Chondrocyte (in vitro differentiated cells): ENCODE results near the gene ARHGAP44. TPM values are rescaled to one million over a fixed set of nuclear protein-coding genes. Genes with fewer than 3 reads are reported as not detected.

Experiments
- DNase-seq: peaks from one replicate; pipeline ENCODE4 v3.0.0; 2021; ENCODE audit warnings: mixed read lengths, low spot score
- H3K27ac Mint-ChIP-seq: one replicate; pipeline ENCODE4 v1.8.0; 2021; ENCODE audit warnings: mild to moderate bottlenecking, moderate library complexity, mixed read lengths; ENCODE audit not compliant: unreplicated experiment
- H3K27me3 Mint-ChIP-seq: 2 replicates; pipeline ENCODE4 v1.8.0; 2021; ENCODE audit warnings: low read depth, mixed read lengths
- H3K36me3 Mint-ChIP-seq: 2 replicates; pipeline ENCODE4 v1.8.0; 2021; ENCODE audit warnings: low read depth, mixed read lengths
- H3K4me1 Mint-ChIP-seq: 2 replicates; pipeline ENCODE4 v1.8.0; 2021; ENCODE audit warnings: low read depth, mild to moderate bottlenecking, mixed read lengths
- H3K4me3 Mint-ChIP-seq: one replicate; pipeline ENCODE4 v1.8.0; 2021; ENCODE audit warnings: mild to moderate bottlenecking, moderate library complexity, mixed read lengths; ENCODE audit not compliant: unreplicated experiment
- H3K9me3 Mint-ChIP-seq: 2 replicates; pipeline ENCODE4 v1.8.0; 2021; ENCODE audit warnings: low read depth, mixed read lengths
- total RNA-seq: library from RNA; stranded (reverse); gene quantifications from 3 replicates; pipeline ENCODE4 v1.2.1, GENCODE V29; 2021
- TF ChIP-seq, protein P1 (sequence below): fragments of 200-600 bp; sonication (generic); IDR thresholded peaks from 2 replicates; pipeline ENCODE4 v1.5.0; 2021; ENCODE audit warnings: antibody characterized with exemption, mild to moderate bottlenecking, moderate library complexity

ARHGAP44 gene
- total RNA-seq, 1 donor from 2014 or later = 5.7 TPM

DNA sequence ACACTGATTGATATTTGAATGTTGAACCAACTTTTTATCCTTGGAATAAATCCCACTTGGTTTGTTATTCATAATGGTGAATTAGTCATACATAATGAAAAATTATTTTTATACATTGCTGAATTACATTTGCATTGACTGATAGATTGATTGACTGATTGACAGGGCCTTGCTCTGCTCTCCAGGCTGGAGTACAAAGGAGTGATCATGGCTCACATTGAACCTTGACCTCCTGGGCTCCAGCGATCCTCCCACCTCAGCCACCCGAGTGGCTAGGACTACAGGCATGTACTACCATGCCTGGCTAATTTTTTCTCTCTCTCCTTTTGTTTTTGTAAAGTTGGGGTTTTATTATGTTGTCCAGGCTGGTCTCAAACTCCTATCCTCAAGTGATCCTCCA, 97.8 kb downstream of the ARHGAP44 start:
- TF ChIP-seq, protein P1, sequence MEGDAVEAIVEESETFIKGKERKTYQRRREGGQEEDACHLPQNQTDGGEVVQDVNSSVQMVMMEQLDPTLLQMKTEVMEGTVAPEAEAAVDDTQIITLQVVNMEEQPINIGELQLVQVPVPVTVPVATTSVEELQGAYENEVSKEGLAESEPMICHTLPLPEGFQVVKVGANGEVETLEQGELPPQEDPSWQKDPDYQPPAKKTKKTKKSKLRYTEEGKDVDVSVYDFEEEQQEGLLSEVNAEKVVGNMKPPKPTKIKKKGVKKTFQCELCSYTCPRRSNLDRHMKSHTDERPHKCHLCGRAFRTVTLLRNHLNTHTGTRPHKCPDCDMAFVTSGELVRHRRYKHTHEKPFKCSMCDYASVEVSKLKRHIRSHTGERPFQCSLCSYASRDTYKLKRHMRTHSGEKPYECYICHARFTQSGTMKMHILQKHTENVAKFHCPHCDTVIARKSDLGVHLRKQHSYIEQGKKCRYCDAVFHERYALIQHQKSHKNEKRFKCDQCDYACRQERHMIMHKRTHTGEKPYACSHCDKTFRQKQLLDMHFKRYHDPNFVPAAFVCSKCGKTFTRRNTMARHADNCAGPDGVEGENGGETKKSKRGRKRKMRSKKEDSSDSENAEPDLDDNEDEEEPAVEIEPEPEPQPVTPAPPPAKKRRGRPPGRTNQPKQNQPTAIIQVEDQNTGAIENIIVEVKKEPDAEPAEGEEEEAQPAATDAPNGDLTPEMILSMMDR = no peak
- no peak overlapping the region for H3K4me3 Mint-ChIP-seq
- H3K4me1 Mint-ChIP-seq = no peaks in the 10 kb centered on the region
- H3K9me3 Mint-ChIP-seq = peaks cover 7% of the 10 kb centered on the region
- H3K36me3 Mint-ChIP-seq = peaks cover 2% of the 10 kb centered on the region
- no peak for DNase-seq
- no peaks in the 10 kb centered on the region for H3K27me3 Mint-ChIP-seq
- H3K27ac Mint-ChIP-seq = no peak overlapping the region

DNA sequence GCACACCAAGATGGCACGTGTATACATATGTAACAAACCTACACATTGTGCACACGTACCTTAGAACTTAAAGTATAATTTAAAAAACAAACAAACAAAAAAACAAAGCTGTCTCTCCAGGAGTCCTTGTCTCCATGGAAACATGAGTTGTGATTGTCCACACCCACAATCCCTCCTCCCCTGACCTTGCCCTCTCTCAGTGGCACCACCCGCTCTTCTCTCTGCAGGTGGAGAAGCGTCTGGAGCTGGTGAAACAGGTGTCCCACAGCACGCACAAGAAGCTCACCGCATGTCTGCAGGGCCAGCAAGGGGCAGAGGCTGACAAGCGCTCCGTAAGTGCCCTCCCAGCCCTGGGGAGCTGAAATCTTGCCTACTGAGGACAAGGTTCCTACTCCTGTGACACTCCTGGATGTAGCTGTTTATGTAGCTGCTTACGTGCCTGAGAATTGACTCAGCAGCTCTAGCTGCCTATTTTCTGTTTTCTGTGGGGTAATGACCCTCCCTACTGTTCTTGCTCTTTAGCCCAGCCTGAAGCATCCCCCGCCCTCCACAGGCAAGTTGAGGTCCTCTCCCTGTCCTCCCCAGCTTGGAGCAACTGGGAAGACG, 107.0 kb downstream of the ARHGAP44 start:
- no peak overlapping the region for H3K4me3 Mint-ChIP-seq
- peaks cover 11% of the 10 kb centered on the region for H3K36me3 Mint-ChIP-seq
- no peak for DNase-seq
- peaks cover 24% of the 10 kb centered on the region for H3K9me3 Mint-ChIP-seq
- H3K4me1 Mint-ChIP-seq = no peaks in the 10 kb centered on the region
- TF ChIP-seq, protein P1 = no peak
- H3K27ac Mint-ChIP-seq = no peak overlapping the region
- peaks cover 2% of the 10 kb centered on the region for H3K27me3 Mint-ChIP-seq

DNA sequence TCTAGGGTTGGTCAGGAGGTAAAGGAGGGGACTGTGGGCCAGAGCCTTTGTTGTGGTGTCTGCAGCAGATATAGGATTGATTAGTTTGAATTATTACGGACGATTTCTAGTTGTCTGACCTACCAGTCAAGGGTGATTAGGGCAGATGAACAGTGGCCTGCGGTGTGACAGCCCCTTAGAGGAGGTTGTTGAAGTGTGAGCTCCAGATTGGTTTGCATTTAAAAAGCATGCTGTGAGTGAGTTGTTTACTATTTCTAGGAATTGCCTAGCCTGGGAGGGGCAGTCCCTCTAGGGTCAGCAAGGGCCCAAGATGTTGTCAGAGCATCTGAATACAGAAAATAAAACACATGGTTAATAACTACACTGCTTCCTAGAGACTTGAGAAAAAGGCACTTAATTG, 108.8 kb downstream of the ARHGAP44 start:
- H3K27ac Mint-ChIP-seq = no peak overlapping the region
- peaks cover 16% of the 10 kb centered on the region for H3K9me3 Mint-ChIP-seq
- no peak overlapping the region for H3K4me3 Mint-ChIP-seq
- TF ChIP-seq, protein P1 = no peak
- H3K4me1 Mint-ChIP-seq = no peaks in the 10 kb centered on the region
- H3K36me3 Mint-ChIP-seq = peaks cover 10% of the 10 kb centered on the region
- peaks cover 2% of the 10 kb centered on the region for H3K27me3 Mint-ChIP-seq
- DNase-seq = no peak

DNA sequence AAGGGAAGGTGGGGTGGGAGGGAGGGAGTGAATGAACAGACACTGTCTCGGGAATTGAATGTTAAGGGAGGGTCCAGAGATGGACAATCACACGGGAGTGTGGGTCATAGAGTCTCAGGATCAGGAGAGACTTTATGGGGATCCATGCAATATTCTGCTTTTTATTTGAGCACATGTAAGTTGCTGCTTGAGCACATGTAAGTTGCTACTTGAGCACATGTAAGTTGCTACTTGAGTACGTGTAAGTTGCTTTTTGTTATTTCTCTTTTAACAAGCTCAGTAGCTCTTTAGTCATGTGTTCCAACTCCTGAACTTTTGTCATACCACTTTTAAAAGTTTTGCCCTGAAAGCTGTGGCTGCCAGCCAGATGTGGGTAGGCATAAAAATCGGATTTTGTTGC, 110.3 kb downstream of the ARHGAP44 start:
- peaks cover 13% of the 10 kb centered on the region for H3K36me3 Mint-ChIP-seq
- H3K9me3 Mint-ChIP-seq = peaks cover 16% of the 10 kb centered on the region
- no peak overlapping the region for H3K4me3 Mint-ChIP-seq
- H3K27ac Mint-ChIP-seq = no peak overlapping the region
- TF ChIP-seq, protein P1 = no peak
- no peaks in the 10 kb centered on the region for H3K4me1 Mint-ChIP-seq
- no peak for DNase-seq
- no peaks in the 10 kb centered on the region for H3K27me3 Mint-ChIP-seq

DNA sequence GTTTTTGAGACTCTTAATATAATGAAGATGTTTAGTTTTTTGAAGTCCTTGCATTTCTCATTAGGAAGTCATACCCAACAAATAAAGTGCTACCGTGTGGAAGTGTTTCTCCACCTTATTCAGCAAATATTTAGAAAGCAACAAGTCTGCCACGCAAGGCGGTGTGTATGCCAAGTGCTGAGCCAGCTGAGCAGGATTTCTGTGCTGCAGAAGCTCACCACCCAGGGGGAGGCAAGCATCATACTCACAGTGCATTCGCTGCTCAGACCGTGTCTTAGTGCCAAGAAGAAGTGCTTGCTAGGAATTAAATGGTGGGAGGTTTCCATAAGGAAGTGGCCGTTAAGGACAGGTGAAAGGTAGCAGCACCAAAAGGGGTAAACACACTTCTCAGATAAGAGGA, 111.2 kb downstream of the ARHGAP44 start:
- H3K36me3 Mint-ChIP-seq = peaks cover 13% of the 10 kb centered on the region
- peaks cover 16% of the 10 kb centered on the region for H3K9me3 Mint-ChIP-seq
- no peak for DNase-seq
- no peaks in the 10 kb centered on the region for H3K4me1 Mint-ChIP-seq
- H3K27ac Mint-ChIP-seq = no peak overlapping the region
- TF ChIP-seq, protein P1 = no peak
- H3K27me3 Mint-ChIP-seq = no peaks in the 10 kb centered on the region
- no peak overlapping the region for H3K4me3 Mint-ChIP-seq
